HepG2 (cell line): ENCODE data around the gene HMBS.

Experiments used
- AFF4 ChIP-seq: sonication (generic); formaldehyde crosslinking; IDR thresholded peaks from 2 replicates; pipeline ENCODE4 v1.4.0; 2020; ENCODE audit warnings: missing genetic modification reagents
- CHD4 ChIP-seq: fragments of 200-600 bp; sonication (generic); IDR thresholded peaks from 2 replicates; pipeline ENCODE4 v1.7.0; 2017; ENCODE audit warnings: mild to moderate bottlenecking, low read length, borderline replicate concordance
- JUND ChIP-seq: sonication (generic); formaldehyde crosslinking; IDR thresholded peaks from 2 replicates; pipeline ENCODE4 v1.8.0; 2022; ENCODE audit warnings: mild to moderate bottlenecking, missing genetic modification reagents
- KAT8 ChIP-seq: IDR thresholded peaks from 2 replicates; pipeline ENCODE4 v1.6.1; 2016; ENCODE audit warnings: missing genetic modification reagents, missing compliant biosample characterization
- NFYB ChIP-seq: sonication (generic); formaldehyde crosslinking; IDR thresholded peaks from 2 replicates; pipeline ENCODE4 v1.4.0; 2020; ENCODE audit warnings: missing genetic modification reagents
- RXRA ChIP-seq: sonication (generic); formaldehyde crosslinking; IDR thresholded peaks from 2 replicates; pipeline ENCODE4 v1.5.1; 2020; ENCODE audit warnings: missing genetic modification reagents
- SIN3A ChIP-seq: IDR thresholded peaks from 2 replicates; pipeline ENCODE4 v1.6.1; 2011; ENCODE audit warnings: low read depth, mild to moderate bottlenecking, control low read depth, low read length, borderline replicate concordance
- ZBTB21 ChIP-seq: sonication (generic); formaldehyde crosslinking; IDR thresholded peaks from 2 replicates; pipeline ENCODE4 v1.4.0; 2020; ENCODE audit warnings: missing genetic modification reagents
- ZFX ChIP-seq: sonication (generic); formaldehyde crosslinking; IDR thresholded peaks from 2 replicates; pipeline ENCODE4 v1.4.0; 2020; ENCODE audit warnings: mild to moderate bottlenecking, low read depth, missing genetic modification reagents, moderate library complexity
- ZNF124 ChIP-seq: sonication (generic); formaldehyde crosslinking; IDR thresholded peaks from 2 replicates; pipeline ENCODE4 v1.4.0; 2020; ENCODE audit warnings: missing genetic modification reagents
- ZNF773 ChIP-seq: sonication (generic); formaldehyde crosslinking; IDR thresholded peaks from 2 replicates; pipeline ENCODE4 v1.4.0; 2020; ENCODE audit warnings: missing genetic modification reagents, borderline replicate concordance
- TF ChIP-seq, protein P1 (sequence below): sonication (generic); formaldehyde crosslinking; IDR thresholded peaks from 2 replicates; pipeline ENCODE4 v1.8.0; 2022; ENCODE audit warnings: mild to moderate bottlenecking, missing genetic modification reagents, borderline replicate concordance
- TF ChIP-seq, protein P2 (sequence below): sonication (generic); formaldehyde crosslinking; IDR thresholded peaks from 2 replicates; pipeline ENCODE4 v1.5.0; 2020; ENCODE audit warnings: mild to moderate bottlenecking, missing genetic modification reagents, moderate library complexity

GRCh38 chr11:119093942-119094815 is 9.5 kb downstream of the HMBS start:
- TF ChIP-seq CHD4, result no peak
- TF ChIP-seq, protein P1, sequence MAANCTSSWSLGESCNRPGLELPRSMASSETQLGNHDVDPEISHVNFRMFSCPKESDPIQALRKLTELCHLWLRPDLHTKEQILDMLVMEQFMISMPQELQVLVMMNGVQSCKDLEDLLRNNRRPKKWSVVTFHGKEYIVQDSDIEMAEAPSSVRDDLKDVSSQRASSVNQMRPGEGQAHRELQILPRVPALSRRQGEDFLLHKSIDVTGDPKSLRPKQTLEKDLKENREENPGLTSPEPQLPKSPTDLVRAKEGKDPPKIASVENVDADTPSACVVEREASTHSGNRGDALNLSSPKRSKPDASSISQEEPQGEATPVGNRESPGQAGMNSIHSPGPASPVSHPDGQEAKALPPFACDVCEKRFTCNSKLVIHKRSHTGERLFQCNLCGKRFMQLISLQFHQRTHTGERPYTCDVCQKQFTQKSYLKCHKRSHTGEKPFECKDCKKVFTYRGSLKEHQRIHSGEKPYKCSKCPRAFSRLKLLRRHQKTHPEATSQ (CRISPR knock-in tag), result no peak
- TF ChIP-seq AFF4, result no peak
- no peak for TF ChIP-seq KAT8 (CRISPR knock-in tag)
- no peak; the same call in 1 of the 2 replicates for TF ChIP-seq JUND (CRISPR knock-in tag)
- TF ChIP-seq SIN3A, result 0 out of 2 replicates have a peak, but pooled peaks have one; percentile 49
- TF ChIP-seq ZBTB21 (CRISPR knock-in tag), result no peak
- TF ChIP-seq ZNF773 (CRISPR knock-in tag), result no peak
- no peak for TF ChIP-seq ZNF124 (CRISPR knock-in tag)
- TF ChIP-seq, protein P2, sequence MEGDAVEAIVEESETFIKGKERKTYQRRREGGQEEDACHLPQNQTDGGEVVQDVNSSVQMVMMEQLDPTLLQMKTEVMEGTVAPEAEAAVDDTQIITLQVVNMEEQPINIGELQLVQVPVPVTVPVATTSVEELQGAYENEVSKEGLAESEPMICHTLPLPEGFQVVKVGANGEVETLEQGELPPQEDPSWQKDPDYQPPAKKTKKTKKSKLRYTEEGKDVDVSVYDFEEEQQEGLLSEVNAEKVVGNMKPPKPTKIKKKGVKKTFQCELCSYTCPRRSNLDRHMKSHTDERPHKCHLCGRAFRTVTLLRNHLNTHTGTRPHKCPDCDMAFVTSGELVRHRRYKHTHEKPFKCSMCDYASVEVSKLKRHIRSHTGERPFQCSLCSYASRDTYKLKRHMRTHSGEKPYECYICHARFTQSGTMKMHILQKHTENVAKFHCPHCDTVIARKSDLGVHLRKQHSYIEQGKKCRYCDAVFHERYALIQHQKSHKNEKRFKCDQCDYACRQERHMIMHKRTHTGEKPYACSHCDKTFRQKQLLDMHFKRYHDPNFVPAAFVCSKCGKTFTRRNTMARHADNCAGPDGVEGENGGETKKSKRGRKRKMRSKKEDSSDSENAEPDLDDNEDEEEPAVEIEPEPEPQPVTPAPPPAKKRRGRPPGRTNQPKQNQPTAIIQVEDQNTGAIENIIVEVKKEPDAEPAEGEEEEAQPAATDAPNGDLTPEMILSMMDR (CRISPR knock-in tag), result no peak
- no peak for TF ChIP-seq ZFX (CRISPR knock-in tag)
- no peak for TF ChIP-seq NFYB
- no peak for TF ChIP-seq RXRA (CRISPR knock-in tag)
